Pancreas (tissue), 10 donors: ENCODE data around the gene EDIL3. TPM values are rescaled to one million over a fixed set of nuclear protein-coding genes. Genes with fewer than 3 reads are reported as not detected.
A peak's percentile ranks its signal among the peaks of the same experiment; 100 is the strongest.

Experiments
- ATAC-seq, 4 donors: fragments of 200-7000 bp; cut with Tn5 transposase; one replicate each; pipeline versions ENCODE4 v1.8.0 to v1.9.1; 2020; ENCODE audit warnings: mild to moderate bottlenecking in 4 of 4, moderate library complexity in 4 of 4
- DNase-seq, 6 donors: peaks; one replicate each; pipeline ENCODE4 v3.0.0-alpha.2; 2020
- FAIRE-seq: peaks from 2 replicates; lab custom pipeline; 2012; peaks lifted over from hg19 to GRCh38; lab: Jason Lieb, UNC
- H3K27ac ChIP-seq, 4 donors: fragments of 200-600 bp; sonication (generic); 1 replicate in 3 of 4; 2 replicates in 1 of 4; pipeline versions ENCODE4 v1.5.0 to v1.8.0; 2020
- H3K27me3 ChIP-seq, 4 donors: fragments of 200-600 bp; one replicate each; pipeline ENCODE4 v1.8.0; 2021
- H3K36me3 ChIP-seq, 3 donors: fragments of 200-600 bp; sonication (generic) in 1 of 3; one replicate each; pipeline versions ENCODE4 v1.5.0 to v1.8.0; 2020 to 2021
- H3K4me1 ChIP-seq, 3 donors: fragments of 200-600 bp; one replicate each; pipeline ENCODE4 v1.8.0; 2021
- H3K4me3 ChIP-seq, 4 donors: fragments of 200-600 bp; sonication (generic) in 2 of 4; one replicate each; pipeline versions ENCODE4 v1.5.0 to v1.8.0; 2020 to 2021
- H3K9me3 ChIP-seq, 4 donors: fragments of 200-600 bp; one replicate each; pipeline ENCODE4 v1.8.0; 2021
- WGBS, 2 donors: extraction: QIAGEN DNeasy Blood & Tissue Kit; methylation state at CpG; one replicate each; pipeline ENCODE4 v1.1.7; 2013; 5-methylcytosine and 5-hydroxymethylcytosine counted together
- intact Hi-C, 3 donors: fragments of 100-400 bp; cut with DNase I; formaldehyde crosslinking; loops; one replicate each; pipeline versions ENCODE4 v1.11.1 to v1.14.2; 2022
- polyA plus RNA-seq, 2 donors: library from polyadenylated mRNA; stranded (reverse); fragments of 200-250 nt; gene quantifications; one replicate each; pipeline ENCODE4 v1.2.3, GENCODE V29; 2013
- total RNA-seq, 6 donors: library from RNA; stranded (reverse); fragmentation: NEBNext Ultra II Directional in 4 of 6; extraction: Animal tissue kit (Norgen Biotek cat#: 25700) in 4 of 6; gene quantifications; one replicate each; pipeline versions ENCODE4 v1.2.1 to v1.2.4, GENCODE V29; 2021 to 2023
- TF ChIP-seq, protein P1 (sequence below), 4 donors: fragments of 200-600 bp; sonication (generic) in 3 of 4; IDR thresholded peaks; one replicate each; pipeline versions ENCODE4 v1.5.0 to v1.8.0; 2021; ENCODE audit warnings: antibody characterized with exemption in 4 of 4
- donor health status: healthy with polysubstance abuse.
- donor health status: DM: no; HTN: no; CAD: no; lungs with moderate emphysema.
- donor health status: DM: no; HTN: no; CAD: no.
- donor health status: control.
- donor health status: control.
- donor health status: Bipolar disorder and iron deficiency.
- donor health status: DM: yes; HTN: yes; CAD: no.
- donor health status: DM: no; HTN: no; CAD: no.
- donor health status: DM: no; HTN: no; CAD: no.
- donor health status: DM: yes; HTN: yes; CAD: no.

EDIL3 gene
- total and polyA plus RNA-seq, 8 donors, result 0.63 to 9.7 (median 1.7) TPM

GRCh38 chr5:84017523-84018172 is 367.0 kb downstream of the EDIL3 start:
- DNase-seq, result no peak
- intact Hi-C loops, result no loop called here
- no peaks in the 10 kb centered on the region for H3K27me3 ChIP-seq
- TF ChIP-seq, protein P1, sequence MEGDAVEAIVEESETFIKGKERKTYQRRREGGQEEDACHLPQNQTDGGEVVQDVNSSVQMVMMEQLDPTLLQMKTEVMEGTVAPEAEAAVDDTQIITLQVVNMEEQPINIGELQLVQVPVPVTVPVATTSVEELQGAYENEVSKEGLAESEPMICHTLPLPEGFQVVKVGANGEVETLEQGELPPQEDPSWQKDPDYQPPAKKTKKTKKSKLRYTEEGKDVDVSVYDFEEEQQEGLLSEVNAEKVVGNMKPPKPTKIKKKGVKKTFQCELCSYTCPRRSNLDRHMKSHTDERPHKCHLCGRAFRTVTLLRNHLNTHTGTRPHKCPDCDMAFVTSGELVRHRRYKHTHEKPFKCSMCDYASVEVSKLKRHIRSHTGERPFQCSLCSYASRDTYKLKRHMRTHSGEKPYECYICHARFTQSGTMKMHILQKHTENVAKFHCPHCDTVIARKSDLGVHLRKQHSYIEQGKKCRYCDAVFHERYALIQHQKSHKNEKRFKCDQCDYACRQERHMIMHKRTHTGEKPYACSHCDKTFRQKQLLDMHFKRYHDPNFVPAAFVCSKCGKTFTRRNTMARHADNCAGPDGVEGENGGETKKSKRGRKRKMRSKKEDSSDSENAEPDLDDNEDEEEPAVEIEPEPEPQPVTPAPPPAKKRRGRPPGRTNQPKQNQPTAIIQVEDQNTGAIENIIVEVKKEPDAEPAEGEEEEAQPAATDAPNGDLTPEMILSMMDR (IDR thresholded peaks at IDR 0.05), result no peak
- no peaks in the 10 kb centered on the region for H3K4me1 ChIP-seq
- no peak overlapping the region for H3K27ac ChIP-seq
- WGBS, 2 donors, result 56 to 60% methylated on average over 4 of the region's 4 CpGs
- no peak for FAIRE-seq
- H3K36me3 ChIP-seq, result no peaks in the 10 kb centered on the region
- peak in 1 of 4 donors; percentile 32 for ATAC-seq
- no peak overlapping the region for H3K4me3 ChIP-seq
- no peaks in the 10 kb centered on the region for H3K9me3 ChIP-seq

DNA sequence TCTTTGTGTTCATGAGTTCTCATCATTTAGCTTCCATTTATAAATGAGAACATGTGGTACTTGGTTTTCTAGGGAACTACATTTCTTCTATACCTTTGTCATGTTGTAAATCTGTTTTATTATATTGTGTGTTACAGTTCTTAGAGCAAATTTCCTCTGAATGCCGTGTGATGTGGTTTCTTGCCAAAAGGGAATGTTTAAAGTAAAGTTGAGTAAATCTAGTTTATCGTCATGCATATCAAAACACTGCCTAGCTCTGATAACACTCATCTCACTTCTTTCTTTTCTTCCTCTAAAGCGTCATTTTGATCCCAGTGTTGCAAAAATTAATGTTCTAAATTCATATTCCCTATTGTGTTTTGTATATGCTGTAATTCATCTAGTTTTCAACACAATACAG is 368.6 kb downstream of the EDIL3 start:
- Histone ChIP-seq H3K4me1 (no peaks in the 10 kb centered on the region), H3K9me3 (no peaks in the 10 kb centered on the region), H3K27ac (no peak overlapping the region), H3K27me3 (no peaks in the 10 kb centered on the region), H3K4me3 (no peak overlapping the region), H3K36me3 (no peaks in the 10 kb centered on the region)
- ATAC-seq (no peak), FAIRE-seq (no peak), DNase-seq (no peak)
- TF ChIP-seq, protein P1 (IDR thresholded peaks at IDR 0.05), result no peak
- WGBS, 2 donors, result 61 to 76% methylated on average over 3 of the region's 3 CpGs
- intact Hi-C loops, result no loop called here

GRCh38 chr5:84014966-84015365 is 369.7 kb downstream of the EDIL3 start:
- DNase-seq (no peak), ATAC-seq (no peak), FAIRE-seq (no peak)
- H3K4me3 ChIP-seq, result no peak overlapping the region
- intact Hi-C loops, result no loop called here
- no peak overlapping the region for H3K27ac ChIP-seq
- no peaks in the 10 kb centered on the region for H3K27me3 ChIP-seq
- TF ChIP-seq, protein P1 (IDR thresholded peaks at IDR 0.05), result no peak
- H3K4me1 ChIP-seq, result no peaks in the 10 kb centered on the region
- H3K36me3 ChIP-seq, result no peaks in the 10 kb centered on the region
- H3K9me3 ChIP-seq, result no peaks in the 10 kb centered on the region

DNA sequence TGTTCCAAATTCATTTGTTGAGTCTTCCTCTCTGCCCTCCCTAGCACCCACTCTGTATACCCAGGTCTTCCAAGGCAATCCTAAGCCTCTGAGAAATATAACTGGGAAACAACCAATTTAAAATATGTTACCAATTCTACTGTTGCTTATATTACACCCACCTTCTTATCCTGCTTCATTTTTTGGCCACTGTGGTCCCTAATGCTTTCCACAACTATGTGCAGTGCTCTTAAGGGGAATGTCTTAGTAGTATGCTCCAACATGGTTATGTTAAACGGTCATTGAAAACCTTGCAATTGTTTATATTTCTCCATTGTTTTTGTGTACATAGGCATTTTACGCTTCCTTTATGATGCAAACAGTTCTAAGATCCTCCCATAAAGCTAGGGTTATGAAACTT is 390.9 kb downstream of the EDIL3 start:
- no peak for ATAC-seq
- WGBS, 2 donors, result 58 to 79% methylated on average over 2 of the region's 2 CpGs
- H3K4me1 ChIP-seq, result no peaks in the 10 kb centered on the region
- no peaks in the 10 kb centered on the region for H3K9me3 ChIP-seq
- H3K27me3 ChIP-seq, result no peaks in the 10 kb centered on the region
- intact Hi-C loops, result no loop called here
- H3K36me3 ChIP-seq, result no peaks in the 10 kb centered on the region
- TF ChIP-seq, protein P1 (IDR thresholded peaks at IDR 0.05), result no peak
- H3K4me3 ChIP-seq, result no peak overlapping the region
- no peak overlapping the region for H3K27ac ChIP-seq
- no peak for DNase-seq
- FAIRE-seq, result no peak

GRCh38 chr5:83991566-83992224 is 393.0 kb downstream of the EDIL3 start:
- DNase-seq (no peak), ATAC-seq (no peak)
- 81 to 88% methylated on average over 9 of the region's 9 CpGs for WGBS, 2 donors

More at GRCh38 chr5:83991566-83992224, 393.0 kb downstream of the EDIL3 start:
- no peak overlapping the region for H3K27ac ChIP-seq
- H3K27me3 ChIP-seq, result no peaks in the 10 kb centered on the region
- intact Hi-C loops, result no loop called here
- H3K36me3 ChIP-seq, result no peaks in the 10 kb centered on the region
- no peak overlapping the region for H3K4me3 ChIP-seq
- H3K9me3 ChIP-seq, result no peaks in the 10 kb centered on the region
- H3K4me1 ChIP-seq, result no peaks in the 10 kb centered on the region
- FAIRE-seq, result no peak
- TF ChIP-seq, protein P1 (IDR thresholded peaks at IDR 0.05), result no peak
